AG04449 (cell line): ENCODE data around the gene TNFRSF6B.

Experiments used
- CTCF ChIA-PET: fragments of 350-600 bp; formaldehyde crosslinking; extraction: SDS; loops from one replicate; lab custom pipeline; 2021; ENCODE audit warnings: antibody characterized with exemption; lab: Yijun Ruan, JAX
- POLR2A ChIA-PET: fragments of 400-600, 350-600 bp; formaldehyde crosslinking; extraction: SDS; loops from one replicate; lab custom pipeline; 2020; ENCODE audit warnings: antibody characterized with exemption, inconsistent platforms; lab: Yijun Ruan, JAX
- DNase-seq: peaks from one replicate; pipeline ENCODE4 v3.0.0-alpha.2; 2010; ENCODE audit warnings: low read depth, low spot score
- H3K4me3 ChIP-seq: 2 replicates; pipeline ENCODE4 v1.5.1; 2011; ENCODE audit warnings: low read depth, mild to moderate bottlenecking, control low read depth, low read length
- TF ChIP-seq, protein P1 (sequence below): IDR thresholded peaks from one replicate; pipeline ENCODE4 v1.5.1; 2011; ENCODE audit warnings: mild to moderate bottlenecking, moderate library complexity, low read length, control low read depth, inconsistent platforms; ENCODE audit not compliant: insufficient read depth; ENCODE audit errors: missing control alignments

The TNFRSF6B gene

DNA sequence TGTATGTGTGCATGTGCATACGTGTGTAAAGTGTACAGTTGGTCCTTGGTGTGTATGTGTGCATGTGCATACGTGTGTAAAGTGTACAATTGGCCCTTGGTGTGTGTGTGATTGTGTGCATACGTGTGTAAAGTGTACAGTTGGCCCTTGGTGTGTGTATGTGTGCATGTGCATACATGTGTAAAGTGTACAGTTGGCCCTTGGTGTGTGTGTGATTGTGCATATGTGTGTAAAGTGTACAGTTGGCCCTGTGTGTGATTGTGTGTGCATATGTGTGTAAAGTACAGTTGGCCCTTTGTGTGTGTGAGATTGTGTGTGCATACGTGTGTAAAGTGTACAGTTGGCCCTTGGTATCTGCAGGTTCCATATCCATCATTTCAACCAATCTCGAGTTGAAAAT is 35.0 kb downstream of the TNFRSF6B start:
- no peak overlapping the region for H3K4me3 ChIP-seq
- ChIA-PET CTCF (no interaction called here), POLR2A (no interaction called here)
- no peak for DNase-seq
- TF ChIP-seq, protein P1, sequence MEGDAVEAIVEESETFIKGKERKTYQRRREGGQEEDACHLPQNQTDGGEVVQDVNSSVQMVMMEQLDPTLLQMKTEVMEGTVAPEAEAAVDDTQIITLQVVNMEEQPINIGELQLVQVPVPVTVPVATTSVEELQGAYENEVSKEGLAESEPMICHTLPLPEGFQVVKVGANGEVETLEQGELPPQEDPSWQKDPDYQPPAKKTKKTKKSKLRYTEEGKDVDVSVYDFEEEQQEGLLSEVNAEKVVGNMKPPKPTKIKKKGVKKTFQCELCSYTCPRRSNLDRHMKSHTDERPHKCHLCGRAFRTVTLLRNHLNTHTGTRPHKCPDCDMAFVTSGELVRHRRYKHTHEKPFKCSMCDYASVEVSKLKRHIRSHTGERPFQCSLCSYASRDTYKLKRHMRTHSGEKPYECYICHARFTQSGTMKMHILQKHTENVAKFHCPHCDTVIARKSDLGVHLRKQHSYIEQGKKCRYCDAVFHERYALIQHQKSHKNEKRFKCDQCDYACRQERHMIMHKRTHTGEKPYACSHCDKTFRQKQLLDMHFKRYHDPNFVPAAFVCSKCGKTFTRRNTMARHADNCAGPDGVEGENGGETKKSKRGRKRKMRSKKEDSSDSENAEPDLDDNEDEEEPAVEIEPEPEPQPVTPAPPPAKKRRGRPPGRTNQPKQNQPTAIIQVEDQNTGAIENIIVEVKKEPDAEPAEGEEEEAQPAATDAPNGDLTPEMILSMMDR: no peak

- TF ChIP-seq, protein P1: no peak
- ChIA-PET CTCF (no interaction called here), POLR2A (no interaction called here)
- no peak for DNase-seq
- H3K4me3 ChIP-seq: no peak overlapping the region
Measured at GRCh38 chr20:63732118-63733095, 36.0 kb downstream of the TNFRSF6B start.

- TF ChIP-seq, protein P1: no peak
- no peak for DNase-seq
- H3K4me3 ChIP-seq: no peak overlapping the region
- POLR2A ChIA-PET: no interaction called here
- CTCF ChIA-PET: no interaction called here
Measured at GRCh38 chr20:63733117-63733516, 36.7 kb downstream of the TNFRSF6B start.

DNA sequence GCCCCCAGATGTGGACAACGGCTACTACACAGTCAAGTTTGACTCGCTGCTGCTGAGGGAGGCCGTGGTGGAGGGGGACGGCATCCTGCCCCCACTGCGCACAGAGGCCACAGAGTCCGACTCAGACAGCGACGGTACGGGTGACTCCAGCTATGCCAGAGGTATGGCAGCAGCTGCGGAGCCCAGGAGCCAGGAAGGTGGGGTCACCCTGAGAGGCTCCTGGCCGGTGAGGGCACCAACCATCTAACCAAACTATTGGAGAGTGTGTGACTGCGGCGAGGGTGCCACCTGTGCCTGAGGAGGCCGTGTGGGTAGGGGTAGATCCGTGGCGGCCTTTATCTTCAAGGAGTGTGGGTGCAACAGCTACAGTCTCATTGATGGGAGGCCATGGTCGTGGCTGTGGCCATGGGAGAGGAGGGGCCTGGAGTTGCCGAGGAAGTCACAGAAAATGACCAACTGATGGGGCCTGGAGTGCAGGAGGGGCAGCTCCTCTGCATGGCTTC is 37.2 kb downstream of the TNFRSF6B start:
- DNase-seq: no peak
- TF ChIP-seq, protein P1: no peak
- POLR2A ChIA-PET: no interaction called here

GRCh38 chr20:63734111-63734945 is 37.9 kb downstream of the TNFRSF6B start:
- no peak overlapping the region for H3K4me3 ChIP-seq
- POLR2A ChIA-PET: no interaction called here
- no peak for DNase-seq
- CTCF ChIA-PET: no interaction called here
- TF ChIP-seq, protein P1: no peak

More for the DNA sequence above, 37.2 kb downstream of the TNFRSF6B start:
- H3K4me3 ChIP-seq: no peak overlapping the region
- CTCF ChIA-PET: no interaction called here
